ENCODE results near the gene CADPS.

Gene CADPS

DNA sequence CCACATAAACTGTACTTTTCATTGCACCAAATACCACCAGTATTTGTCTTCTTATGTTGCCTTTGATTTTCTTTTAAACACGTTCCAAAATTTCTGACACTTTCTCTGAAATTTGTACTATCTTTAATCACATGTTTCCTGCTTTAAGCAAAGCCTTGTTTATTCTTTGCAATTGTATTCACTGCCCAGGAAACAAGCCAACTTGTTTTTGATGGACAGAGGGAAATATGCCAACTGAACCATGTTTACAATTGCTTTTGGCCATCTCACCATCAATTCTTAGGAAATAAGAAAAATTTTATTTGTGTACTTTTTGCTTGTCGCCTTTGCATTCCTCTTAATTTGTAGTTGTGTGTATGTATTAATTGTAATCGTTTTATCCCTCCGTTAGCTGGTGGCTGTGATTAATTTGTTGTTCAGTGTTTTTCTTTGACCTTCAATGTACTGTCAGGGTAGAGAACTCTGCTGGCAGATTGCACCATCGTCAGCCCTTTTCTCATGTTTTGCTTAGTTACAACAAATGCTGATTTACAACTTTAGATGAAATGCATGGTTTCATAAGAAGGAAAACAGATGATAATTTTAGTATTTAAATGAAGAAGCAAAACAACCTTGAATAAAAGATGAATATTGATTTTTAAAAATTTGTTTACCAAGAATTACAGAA, 482.5 kb downstream of the CADPS start:
- TF ChIP-seq CTCF (IDR thresholded peaks at IDR 0.05) = no peak
- no peaks in the 10 kb centered on the region for H3K9me3 ChIP-seq
- no peaks in the 10 kb centered on the region for H3K36me3 ChIP-seq
- no peak overlapping the region for H3K27ac ChIP-seq
- no peak overlapping the region for H3K4me3 ChIP-seq (ENCODE audit: low read depth in 1 of 2, low read length in 1 of 2)
- H3K4me1 ChIP-seq (ENCODE audit: control insufficient read depth in 1 of 2, insufficient read depth in 1 of 2, low read depth in 1 of 2, low read length in 1 of 2) = no peaks in the 10 kb centered on the region
- no peaks in the 10 kb centered on the region for H3K27me3 ChIP-seq

GRCh38 chr3:62387251-62387650, 488.0 kb downstream of the CADPS start:
- H3K27me3 ChIP-seq = peaks cover 8% of the 10 kb centered on the region

GRCh38 chr3:62379321-62379798, 495.9 kb downstream of the CADPS start:
- Histone ChIP-seq H3K4me3 (ENCODE audit: low read depth in 1 of 2, low read length in 1 of 2) (no peak overlapping the region), H3K36me3 (no peaks in the 10 kb centered on the region), H3K4me1 (ENCODE audit: control insufficient read depth in 1 of 2, insufficient read depth in 1 of 2, low read depth in 1 of 2, low read length in 1 of 2) (no peaks in the 10 kb centered on the region), H3K9me3 (no peaks in the 10 kb centered on the region), H3K27ac (no peak overlapping the region), H3K27me3 (peaks cover 87% of the 10 kb centered on the region)
- no peak for TF ChIP-seq CTCF (IDR thresholded peaks at IDR 0.05)

More at GRCh38 chr3:62387251-62387650, 488.0 kb downstream of the CADPS start:
- Histone ChIP-seq H3K36me3 (no peaks in the 10 kb centered on the region), H3K27ac (no peak overlapping the region), H3K9me3 (no peaks in the 10 kb centered on the region), H3K4me3 (ENCODE audit: low read depth in 1 of 2, low read length in 1 of 2) (no peak overlapping the region), H3K4me1 (ENCODE audit: control insufficient read depth in 1 of 2, insufficient read depth in 1 of 2, low read depth in 1 of 2, low read length in 1 of 2) (no peaks in the 10 kb centered on the region)
- no peak for TF ChIP-seq CTCF (IDR thresholded peaks at IDR 0.05)

- peaks cover 91% of the 10 kb centered on the region for H3K27me3 ChIP-seq
- no peak overlapping the region for H3K27ac ChIP-seq
- H3K9me3 ChIP-seq = no peaks in the 10 kb centered on the region
- TF ChIP-seq CTCF (IDR thresholded peaks at IDR 0.05) = no peak
- no peak overlapping the region for H3K4me3 ChIP-seq (ENCODE audit: low read depth in 1 of 2, low read length in 1 of 2)
- no peaks in the 10 kb centered on the region for H3K36me3 ChIP-seq
- H3K4me1 ChIP-seq (ENCODE audit: control insufficient read depth in 1 of 2, insufficient read depth in 1 of 2, low read depth in 1 of 2, low read length in 1 of 2) = no peaks in the 10 kb centered on the region
These were observed 496.3 kb downstream of the CADPS start for GRCh38 chr3:62378921-62379320.

DNA sequence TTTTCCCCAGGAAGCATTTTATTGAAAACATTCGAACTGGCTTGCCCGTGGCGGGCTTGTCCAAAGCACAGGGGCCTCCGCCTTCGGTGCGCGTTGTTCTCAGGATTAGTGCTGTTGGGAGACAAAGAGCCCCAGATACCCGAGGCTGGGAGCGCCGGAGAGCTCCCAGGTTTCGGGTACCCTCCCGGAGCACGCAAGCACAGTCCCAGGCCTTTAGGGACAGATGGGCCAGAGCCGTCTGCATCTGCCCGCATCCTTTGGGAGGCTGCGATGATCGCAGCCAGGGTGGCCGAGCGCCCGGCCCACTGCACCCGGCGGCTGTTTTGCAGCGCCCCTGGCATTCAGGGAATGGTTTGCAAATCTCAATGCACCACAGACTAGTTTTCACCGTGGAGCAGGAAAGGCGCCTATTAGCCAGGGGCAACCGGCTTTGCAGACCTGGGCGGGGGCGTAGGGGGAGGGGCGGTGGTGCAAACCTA, 496.9 kb downstream of the CADPS start:
- H3K27me3 ChIP-seq = peaks cover 97% of the 10 kb centered on the region
- no peak overlapping the region for H3K27ac ChIP-seq
- H3K36me3 ChIP-seq = no peaks in the 10 kb centered on the region
- no peak for TF ChIP-seq CTCF (IDR thresholded peaks at IDR 0.05)
- H3K9me3 ChIP-seq = no peaks in the 10 kb centered on the region
- H3K4me1 ChIP-seq (ENCODE audit: control insufficient read depth in 1 of 2, insufficient read depth in 1 of 2, low read depth in 1 of 2, low read length in 1 of 2) = no peaks in the 10 kb centered on the region
- H3K4me3 ChIP-seq (ENCODE audit: low read depth in 1 of 2, low read length in 1 of 2) = no peak overlapping the region

All from neutrophil (primary cell).